Measurements from ENCODE around the gene GADL1.

DNA sequence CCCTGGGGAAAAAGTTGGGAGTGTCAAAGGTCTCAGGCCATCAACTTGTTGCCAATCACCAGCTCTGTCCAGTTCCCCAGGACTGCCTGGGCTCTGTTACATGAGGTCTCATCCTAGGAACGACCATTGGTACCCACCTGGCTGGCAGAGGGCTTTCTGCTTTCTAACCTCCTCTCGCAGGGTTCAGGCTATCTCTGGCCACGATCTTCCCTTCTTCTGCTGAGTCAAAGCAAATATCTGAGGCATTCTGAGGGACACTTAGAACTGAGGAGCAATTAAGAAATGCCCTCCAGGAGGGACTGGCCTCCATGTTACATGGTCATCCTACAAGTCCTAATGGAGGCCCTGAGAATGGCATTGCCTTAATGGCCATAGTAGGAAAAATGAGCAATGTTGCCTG lies 210.7 kb downstream of the GADL1 start:
- TF ChIP-seq BHLHE40 (IDR thresholded peaks at IDR 0.05; ENCODE audit: borderline replicate concordance) (no peak), NFRKB (IDR thresholded peaks at IDR 0.05) (no peak), ELF4 (IDR thresholded peaks at IDR 0.05) (no peak), FOXA1 (IDR thresholded peaks at IDR 0.05) (no peak), SP1 (IDR thresholded peaks at IDR 0.05) (no peak), TARDBP (IDR thresholded peaks at IDR 0.05) (no peak), ARNT (IDR thresholded peaks at IDR 0.05) (no peak), FOXM1 (IDR thresholded peaks at IDR 0.05; ENCODE audit: borderline replicate concordance) (no peak), SUZ12 (IDR thresholded peaks at IDR 0.05) (no peak)
- TF ChIP-seq, protein P1, sequence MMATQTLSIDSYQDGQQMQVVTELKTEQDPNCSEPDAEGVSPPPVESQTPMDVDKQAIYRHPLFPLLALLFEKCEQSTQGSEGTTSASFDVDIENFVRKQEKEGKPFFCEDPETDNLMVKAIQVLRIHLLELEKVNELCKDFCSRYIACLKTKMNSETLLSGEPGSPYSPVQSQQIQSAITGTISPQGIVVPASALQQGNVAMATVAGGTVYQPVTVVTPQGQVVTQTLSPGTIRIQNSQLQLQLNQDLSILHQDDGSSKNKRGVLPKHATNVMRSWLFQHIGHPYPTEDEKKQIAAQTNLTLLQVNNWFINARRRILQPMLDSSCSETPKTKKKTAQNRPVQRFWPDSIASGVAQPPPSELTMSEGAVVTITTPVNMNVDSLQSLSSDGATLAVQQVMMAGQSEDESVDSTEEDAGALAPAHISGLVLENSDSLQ (IDR thresholded peaks at IDR 0.05), result no peak
